ENCODE measurements around the gene FOXN3. TPM values are rescaled to one million over a fixed set of nuclear protein-coding genes. Genes with fewer than 3 reads are reported as not detected.

FOXN3 gene
- total RNA-seq, 4 donors from 2014 or later: 98.7 to 116 (median 103) TPM

GRCh38 chr14:89284333-89285058, 132.5 kb downstream of the FOXN3 start:
- Histone ChIP-seq H3K4me1 (peaks cover 0 to 6% (median 0%) of the 10 kb centered on the region in 4 donors), H3K9me3 (no peaks in the 10 kb centered on the region), H3K36me3 (peaks cover 0 to 16% (median 0%) of the 10 kb centered on the region in 3 donors), H3K4me3 (no peak overlapping the region), H3K27me3 (no peaks in the 10 kb centered on the region), H3K27ac (no peak overlapping the region)
- 69 to 70% methylated on average over 11 to 13 of the region's 13 CpGs for WGBS, 2 donors
- TF ChIP-seq POLR2A (IDR thresholded peaks at IDR 0.05) (no peak), CTCF (IDR thresholded peaks at IDR 0.05) (no peak), EP300 (IDR thresholded peaks at IDR 0.05) (no peak)
- no peak for DNase-seq (ENCODE audit: low spot score in 2 of 2)

GRCh38 chr14:89283327-89284060, 133.5 kb downstream of the FOXN3 start:
- no peak for DNase-seq (ENCODE audit: low spot score in 2 of 2)
- Histone ChIP-seq H3K9me3 (no peaks in the 10 kb centered on the region), H3K4me1 (peaks cover 0 to 6% (median 0%) of the 10 kb centered on the region in 4 donors), H3K27ac (no peak overlapping the region), H3K27me3 (no peaks in the 10 kb centered on the region), H3K4me3 (no peak overlapping the region), H3K36me3 (peaks cover 0 to 16% (median 0%) of the 10 kb centered on the region in 3 donors)
- WGBS, 2 donors: 91 to 93% methylated on average over 6 of the region's 6 CpGs
- TF ChIP-seq POLR2A (IDR thresholded peaks at IDR 0.05): no peak
- no peak for TF ChIP-seq CTCF (IDR thresholded peaks at IDR 0.05)
- TF ChIP-seq EP300 (IDR thresholded peaks at IDR 0.05): no peak

GRCh38 chr14:89282191-89282590, 134.8 kb downstream of the FOXN3 start:
- peaks cover 0 to 6% (median 0%) of the 10 kb centered on the region in 4 donors for H3K4me1 ChIP-seq
- DNase-seq (ENCODE audit: low spot score in 2 of 2): no peak
- WGBS, 2 donors: 90 to 93% methylated on average over 4 of the region's 4 CpGs
- H3K4me3 ChIP-seq: no peak overlapping the region
- no peak for TF ChIP-seq EP300 (IDR thresholded peaks at IDR 0.05)
- no peak for TF ChIP-seq POLR2A (IDR thresholded peaks at IDR 0.05)
- no peak for TF ChIP-seq CTCF (IDR thresholded peaks at IDR 0.05)
- no peak overlapping the region for H3K27ac ChIP-seq
- no peaks in the 10 kb centered on the region for H3K9me3 ChIP-seq
- no peaks in the 10 kb centered on the region for H3K27me3 ChIP-seq
- peaks cover 0 to 16% (median 0%) of the 10 kb centered on the region in 3 donors for H3K36me3 ChIP-seq

GRCh38 chr14:89280600-89280999, 136.4 kb downstream of the FOXN3 start:
- no peak for DNase-seq (ENCODE audit: low spot score in 2 of 2)
- no peaks in the 10 kb centered on the region for H3K27me3 ChIP-seq
- no peaks in the 10 kb centered on the region for H3K9me3 ChIP-seq
- TF ChIP-seq CTCF (IDR thresholded peaks at IDR 0.05): no peak
- H3K4me3 ChIP-seq: no peak overlapping the region
- WGBS, 2 donors: 94 to 96% methylated on average over 10 of the region's 10 CpGs
- no peak overlapping the region for H3K27ac ChIP-seq
- H3K4me1 ChIP-seq: peaks cover 0 to 6% (median 0%) of the 10 kb centered on the region in 4 donors
- peaks cover 0 to 25% (median 0%) of the 10 kb centered on the region in 3 donors for H3K36me3 ChIP-seq

DNA sequence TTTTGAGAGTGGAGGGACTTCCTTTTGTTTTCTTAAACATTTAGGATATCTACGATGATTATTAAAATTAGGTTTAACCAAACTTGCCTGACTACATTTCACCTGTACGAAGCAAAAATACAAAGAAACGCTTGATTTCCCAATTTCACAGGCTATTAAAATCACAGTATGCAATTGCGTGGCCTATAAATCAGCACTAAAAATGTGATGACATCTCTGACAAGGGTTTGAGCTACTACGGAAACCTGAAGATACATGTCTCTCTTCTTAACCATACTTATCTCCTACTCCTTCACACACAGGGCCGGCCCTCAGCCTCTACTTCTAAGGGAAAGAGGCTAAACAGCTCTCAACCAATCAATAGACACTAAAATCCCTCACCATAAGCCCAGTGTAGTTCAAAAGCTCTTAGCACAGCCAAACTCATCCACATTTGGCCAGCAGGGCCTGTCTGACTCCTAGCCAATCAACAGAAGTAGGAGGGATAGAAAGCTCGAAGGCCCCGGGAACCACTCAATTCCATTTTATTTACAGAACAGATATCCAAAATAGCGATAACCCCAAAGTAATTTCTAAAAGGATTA, 137.3 kb downstream of the FOXN3 start:
- H3K27ac ChIP-seq: no peak overlapping the region
- TF ChIP-seq EP300 (IDR thresholded peaks at IDR 0.05) (no peak), CTCF (IDR thresholded peaks at IDR 0.05) (no peak), POLR2A (IDR thresholded peaks at IDR 0.05) (no peak)
- H3K9me3 ChIP-seq: no peaks in the 10 kb centered on the region
- peaks cover 0 to 25% (median 0%) of the 10 kb centered on the region in 3 donors for H3K36me3 ChIP-seq
- no peak for DNase-seq (ENCODE audit: low spot score in 2 of 2)
- H3K4me1 ChIP-seq: peaks cover 0 to 3% (median 0%) of the 10 kb centered on the region in 4 donors
- no peaks in the 10 kb centered on the region for H3K27me3 ChIP-seq
- no peak overlapping the region for H3K4me3 ChIP-seq
- 94 to 96% methylated on average over 9 of the region's 9 CpGs for WGBS, 2 donors
